Suppressor macrophage treated with lipopolysaccharide for 4 hours (primary cell): ENCODE measurements around the gene ACY1.

Experiments
- DNase-seq: peaks from one replicate; pipeline ENCODE4 v3.0.0-alpha.2; 2020

Gene ACY1

DNA sequence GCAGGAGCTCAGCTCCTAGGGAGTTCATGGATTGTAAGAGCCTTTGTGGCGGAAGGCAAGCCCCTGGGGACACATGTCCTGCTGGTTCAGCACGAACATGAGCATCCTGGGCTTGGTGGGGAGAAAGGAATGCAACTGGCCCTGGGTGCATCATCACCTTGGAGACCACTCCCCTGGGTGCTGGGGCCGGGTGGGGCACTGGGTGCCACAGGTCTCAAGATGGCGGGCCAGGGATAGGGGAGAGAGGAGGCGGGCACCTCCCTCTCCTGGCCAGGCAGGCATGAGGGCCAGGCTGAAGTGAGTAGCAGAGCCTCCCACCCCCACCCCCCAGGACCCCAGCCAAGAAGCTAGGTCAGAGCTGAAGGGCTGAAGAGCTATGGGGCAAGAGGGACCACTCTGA lies 16.8 kb upstream of the ACY1 start:
- no peak for DNase-seq

DNA sequence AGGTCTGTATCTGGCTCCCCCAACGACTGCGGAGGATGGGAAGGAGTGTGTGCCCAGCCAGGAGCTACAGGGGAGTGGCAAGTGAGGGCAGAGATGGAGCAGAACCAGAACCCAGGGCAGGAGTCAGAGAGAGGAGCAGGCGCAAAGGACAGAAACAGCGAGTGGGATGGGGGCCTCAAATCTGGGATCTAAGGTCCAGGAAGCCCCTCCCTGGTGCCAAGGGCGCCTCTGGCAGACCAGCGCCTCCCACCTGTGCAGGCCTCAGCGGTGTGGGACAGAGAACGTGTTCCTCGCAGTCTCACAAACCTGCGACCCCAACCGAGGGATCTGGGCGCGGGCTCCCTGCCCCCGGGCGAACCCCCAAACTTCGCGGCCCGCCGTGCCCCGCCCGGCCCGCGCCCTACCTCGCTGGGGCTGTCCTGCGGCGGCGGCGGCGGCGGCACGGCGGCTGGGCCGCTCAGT lies 16.4 kb upstream of the ACY1 start:
- peak; percentile 25 for DNase-seq

DNA sequence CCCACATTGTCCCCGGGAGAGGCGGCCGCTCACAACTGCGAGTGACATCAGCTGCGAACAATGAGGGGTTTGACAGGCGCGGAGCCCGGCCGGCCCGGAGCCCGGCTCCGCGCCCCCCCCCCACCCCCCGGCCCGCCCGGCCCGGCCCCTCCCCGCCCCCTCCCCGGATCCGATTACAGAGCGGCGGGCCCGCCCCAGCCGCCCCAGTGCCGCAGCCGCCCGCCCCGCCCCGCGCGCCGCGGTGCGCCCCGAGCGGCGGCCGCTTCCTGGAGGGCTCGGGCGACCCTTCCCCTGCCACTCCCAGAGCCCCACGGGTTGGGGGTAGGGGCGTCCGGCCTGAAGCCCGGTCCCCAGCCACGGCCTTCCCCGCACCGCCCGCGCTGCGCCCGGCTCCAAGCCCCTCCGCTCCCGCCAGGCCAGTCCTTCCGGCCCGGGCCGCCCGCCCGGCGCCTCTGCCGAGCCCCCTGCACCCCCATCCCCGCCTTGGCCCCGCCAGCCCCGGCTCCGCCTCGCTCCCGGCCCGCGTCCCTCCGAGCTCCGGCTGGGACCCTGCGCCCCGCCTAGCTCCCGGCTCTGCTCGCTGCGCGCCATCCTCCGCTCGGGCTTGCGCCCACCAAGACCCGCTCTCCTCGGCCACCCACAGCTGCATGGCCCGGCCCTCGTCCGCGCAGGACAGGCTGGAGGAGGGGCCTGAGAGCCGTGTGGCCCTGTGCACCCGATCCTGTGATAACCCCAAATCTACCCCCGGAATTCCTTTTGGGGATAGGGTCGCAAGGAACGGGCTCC lies 15.8 kb upstream of the ACY1 start, which contains the start of gene PCBP4:
Gene PCBP4 (minus strand): TSS at position 71 of the 786 bp plus-strand sequence. CDS start 6,214 bp downstream, outside the sequence.
- peak; percentile 10 for DNase-seq

GRCh38 chr3:51968170-51968775 lies 15.1 kb upstream of the ACY1 start:
- no peak for DNase-seq

- no peak for DNase-seq
Observed at GRCh38 chr3:51968883-51969678, 14.3 kb upstream of the ACY1 start.

GRCh38 chr3:51969841-51970240 lies 13.5 kb upstream of the ACY1 start:
- DNase-seq: no peak

- no peak for DNase-seq
Observed at GRCh38 chr3:51970606-51971300, 12.6 kb upstream of the ACY1 start.

- DNase-seq: no peak
Observed at GRCh38 chr3:51971350-51971749, 12.0 kb upstream of the ACY1 start.

GRCh38 chr3:51974277-51974962 lies 8.9 kb upstream of the ACY1 start:
- no peak for DNase-seq

DNA sequence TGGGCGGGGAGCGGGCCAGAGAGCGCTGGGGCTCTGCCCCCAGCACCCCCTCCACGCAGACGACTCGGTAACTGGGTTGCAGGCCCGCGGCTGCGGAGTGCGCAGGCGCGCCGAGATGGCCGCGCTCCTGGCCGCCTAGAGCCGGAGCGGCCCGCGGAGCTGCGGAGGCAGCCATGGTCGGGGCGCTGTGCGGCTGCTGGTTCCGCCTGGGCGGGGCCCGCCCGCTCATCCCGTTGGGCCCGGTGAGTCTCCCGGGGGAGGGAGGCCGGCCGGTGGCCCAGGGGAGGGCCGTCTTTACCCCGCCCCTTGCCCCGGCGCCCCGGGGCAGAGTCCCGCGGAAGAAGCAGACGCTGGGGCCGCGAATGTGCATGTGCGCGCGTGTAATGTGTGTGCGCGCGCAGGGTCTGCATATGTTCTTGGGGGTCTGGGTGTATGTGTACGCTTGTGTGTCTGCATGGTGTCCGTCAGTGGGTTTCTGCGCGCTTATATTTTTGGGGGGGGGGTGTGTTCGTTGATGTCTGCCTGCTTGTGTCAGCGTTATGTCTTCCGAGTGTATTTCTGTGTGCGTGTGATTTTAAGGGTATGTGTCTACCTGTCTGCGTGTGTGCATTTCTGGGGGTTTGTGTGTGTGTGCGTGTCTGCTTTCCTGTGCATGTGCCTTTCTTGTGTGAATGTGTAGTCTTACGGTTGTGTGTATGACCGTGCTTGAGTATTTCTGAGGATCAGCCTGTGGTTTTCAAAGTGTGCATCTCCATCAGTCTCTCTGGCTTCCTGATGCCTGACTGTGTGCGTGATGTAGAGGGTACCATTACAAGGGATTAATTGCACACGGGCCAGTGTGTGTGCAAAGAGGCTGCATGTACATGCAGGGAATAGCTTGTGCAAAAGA lies 8.1 kb upstream of the ACY1 start, which contains the start of gene ABHD14A:
Gene ABHD14A (plus strand): TSS at position 102 of the 889 bp plus-strand sequence. CDS start 72 bp downstream, at position 174.
- peak; percentile 84 for DNase-seq

- peak; percentile 51 for DNase-seq
Observed at GRCh38 chr3:51975852-51976549, 7.3 kb upstream of the ACY1 start.

- DNase-seq: no peak
Observed at GRCh38 chr3:51977446-51978142, 5.7 kb upstream of the ACY1 start.

DNA sequence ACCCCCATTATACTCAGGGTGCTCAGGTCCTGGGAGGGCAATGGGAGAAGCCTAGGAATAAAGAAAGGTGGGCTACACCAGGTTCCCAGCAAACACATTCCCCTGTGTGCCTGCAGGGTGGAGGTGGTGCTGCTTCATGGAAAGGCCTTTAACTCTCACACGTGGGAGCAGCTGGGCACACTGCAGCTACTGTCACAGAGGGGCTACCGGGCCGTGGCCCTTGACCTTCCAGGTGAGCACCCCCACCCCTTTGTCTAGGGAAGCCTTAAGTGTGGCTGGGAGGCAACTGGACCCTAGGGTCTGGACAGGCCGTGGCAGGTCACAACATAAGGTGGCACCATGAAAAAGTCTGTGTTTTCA lies 5.2 kb upstream of the ACY1 start:
- no peak for DNase-seq

DNA sequence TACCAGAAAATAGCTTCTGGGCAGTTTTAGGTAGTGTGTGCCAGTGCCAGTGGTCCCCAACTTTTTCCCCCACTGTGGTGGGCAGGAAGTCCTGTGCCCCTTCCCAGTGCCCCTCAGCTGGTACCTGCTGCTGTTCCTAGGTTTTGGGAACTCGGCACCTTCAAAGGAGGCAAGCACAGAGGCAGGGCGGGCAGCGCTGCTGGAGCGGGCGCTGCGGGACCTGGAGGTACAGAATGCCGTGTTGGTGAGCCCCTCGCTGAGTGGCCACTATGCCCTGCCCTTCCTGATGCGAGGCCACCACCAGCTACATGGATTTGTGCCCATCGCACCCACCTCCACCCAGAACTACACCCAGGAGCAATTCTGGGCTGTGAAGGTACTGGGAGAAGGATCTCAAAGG lies 3.1 kb upstream of the ACY1 start:
- no peak for DNase-seq

- no peak for DNase-seq
Observed at GRCh38 chr3:51982352-51982837, 940 bp upstream of the ACY1 start.

DNA sequence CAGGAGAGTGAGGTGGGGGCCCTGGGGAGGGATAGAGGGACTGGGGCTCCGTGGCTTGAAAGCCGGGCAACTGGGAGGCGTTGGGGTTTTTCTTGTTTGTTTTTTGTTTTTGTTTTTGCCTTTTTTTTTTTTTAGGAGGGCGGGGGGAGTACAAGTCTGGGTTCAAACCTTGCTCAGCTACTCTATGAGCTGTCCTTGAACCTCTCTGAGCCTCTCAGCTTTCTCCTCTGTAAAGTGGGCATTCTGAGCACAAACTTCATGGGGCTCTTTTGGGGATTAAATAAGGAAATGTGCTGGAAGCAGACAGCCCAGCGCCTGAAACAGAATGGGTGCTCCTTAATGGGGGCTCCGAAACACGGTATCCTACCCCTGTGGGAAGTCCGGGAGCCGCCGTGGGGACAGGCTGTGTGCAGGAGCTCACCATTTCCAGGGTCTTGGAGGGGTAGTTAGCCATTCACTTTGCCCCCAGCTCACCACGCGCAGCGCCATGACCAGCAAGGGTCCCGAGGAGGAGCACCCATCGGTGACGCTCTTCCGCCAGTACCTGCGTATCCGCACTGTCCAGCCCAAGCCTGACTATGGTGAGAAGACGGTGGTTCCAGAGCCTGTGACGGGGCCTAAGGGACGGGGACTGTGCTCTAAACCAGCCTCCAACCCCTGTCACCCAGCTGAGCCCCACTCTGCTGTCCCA lies 388 bp downstream of the ACY1 start:
- DNase-seq: no peak

DNA sequence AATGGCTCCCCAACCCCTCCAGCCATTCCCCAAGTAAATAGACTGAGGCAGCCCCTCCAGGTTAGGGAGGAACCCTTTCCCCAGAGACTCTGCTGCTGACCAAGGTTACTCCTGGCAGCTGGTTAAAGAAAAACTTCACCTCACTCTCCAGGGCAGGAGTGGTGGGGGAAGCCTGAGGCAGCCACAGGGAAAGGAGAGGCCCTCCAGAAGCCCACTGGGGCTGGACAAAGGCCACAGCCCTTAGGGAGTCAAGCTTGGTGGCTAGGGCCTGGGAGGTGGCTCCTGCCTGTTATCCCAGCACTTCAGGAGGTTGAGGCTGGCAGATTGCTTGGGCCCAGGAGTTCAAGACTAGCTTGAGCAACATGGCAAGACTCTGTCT lies 923 bp downstream of the ACY1 start:
- no peak for DNase-seq

- DNase-seq: no peak
Observed at GRCh38 chr3:51985063-51985462, 1.7 kb downstream of the ACY1 start.
